HG03097 (cell line): Measurements from ENCODE around the gene POLA1.
A peak's percentile ranks its signal among the peaks of the same experiment; 100 is the strongest.
"Not testable (repeated sequence)": the region's sequence is repeated elsewhere in the genome, so short reads cannot be mapped to it uniquely, and the experiment has no call there.

Experiments
- ATAC-seq: cut with Tn5 transposase; IDR thresholded peaks from one replicate; pipeline ENCODE4 v1.9.1; 2021; ENCODE audit not compliant: unreplicated experiment, low FRiP score

Gene POLA1

GRCh38 chrX:24693453-24694202, at the start of gene POLA1:
Gene POLA1 (plus strand): TSS chrX:24693918. CDS start chrX:24693962, 44 bp downstream.
- ATAC-seq, result peak; percentile 83

GRCh38 chrX:24646006-24646405, 47.7 kb upstream of the POLA1 start:
- ATAC-seq, result no peak

GRCh38 chrX:24646745-24647182, 47.0 kb upstream of the POLA1 start:
- no peak for ATAC-seq

- ATAC-seq, result no peak
Measured at GRCh38 chrX:24647257-24648058, 46.3 kb upstream of the POLA1 start, which contains the start of gene PCYT1B. Gene PCYT1B (minus strand): TSS chrX:24647347. CDS start chrX:24647105, 242 bp downstream.

GRCh38 chrX:24648495-24648894, 45.2 kb upstream of the POLA1 start:
- no peak for ATAC-seq

GRCh38 chrX:24651783-24652182, 41.9 kb upstream of the POLA1 start:
- ATAC-seq, result no peak

- ATAC-seq, result not testable (repeated sequence)
Measured at GRCh38 chrX:24655679-24656078, 38.0 kb upstream of the POLA1 start.

GRCh38 chrX:24657671-24658386, 35.9 kb upstream of the POLA1 start:
- ATAC-seq, result no peak

GRCh38 chrX:24658421-24658820, 35.3 kb upstream of the POLA1 start:
- no peak for ATAC-seq

GRCh38 chrX:24659106-24659505, 34.6 kb upstream of the POLA1 start:
- no peak for ATAC-seq

- ATAC-seq, result no peak
Measured at GRCh38 chrX:24659646-24660045, 34.1 kb upstream of the POLA1 start.

GRCh38 chrX:24661292-24661691, 32.4 kb upstream of the POLA1 start:
- ATAC-seq, result no peak

GRCh38 chrX:24662352-24662751, 31.4 kb upstream of the POLA1 start:
- ATAC-seq, result no peak

GRCh38 chrX:24668111-24668510, 25.6 kb upstream of the POLA1 start:
- no peak for ATAC-seq

GRCh38 chrX:24672701-24673190, 21.0 kb upstream of the POLA1 start:
- ATAC-seq, result no peak

GRCh38 chrX:24673424-24673823, 20.3 kb upstream of the POLA1 start:
- no peak for ATAC-seq

- no peak for ATAC-seq
Measured at GRCh38 chrX:24676403-24677024, 17.2 kb upstream of the POLA1 start.

- no peak for ATAC-seq
Measured at GRCh38 chrX:24682739-24683432, 10.8 kb upstream of the POLA1 start.

- no peak for ATAC-seq
Measured at GRCh38 chrX:24684048-24684447, 9.7 kb upstream of the POLA1 start.

GRCh38 chrX:24692305-24692704, 1.4 kb upstream of the POLA1 start:
- no peak for ATAC-seq
